ENCODE data around the gene FOXE1. TPM values are rescaled to one million over a fixed set of nuclear protein-coding genes. Genes with fewer than 3 reads are reported as not detected.

FOXE1 gene
- total and polyA plus RNA-seq, 8 donors: 1.9 to 8.0 TPM; not detected in 6

GRCh38 chr9:97845763-97846162 lies 7.3 kb upstream of the FOXE1 start:
- intact Hi-C loops (cut with DNase I; ENCODE audit: low total_unique reads): no loop called here

DNA sequence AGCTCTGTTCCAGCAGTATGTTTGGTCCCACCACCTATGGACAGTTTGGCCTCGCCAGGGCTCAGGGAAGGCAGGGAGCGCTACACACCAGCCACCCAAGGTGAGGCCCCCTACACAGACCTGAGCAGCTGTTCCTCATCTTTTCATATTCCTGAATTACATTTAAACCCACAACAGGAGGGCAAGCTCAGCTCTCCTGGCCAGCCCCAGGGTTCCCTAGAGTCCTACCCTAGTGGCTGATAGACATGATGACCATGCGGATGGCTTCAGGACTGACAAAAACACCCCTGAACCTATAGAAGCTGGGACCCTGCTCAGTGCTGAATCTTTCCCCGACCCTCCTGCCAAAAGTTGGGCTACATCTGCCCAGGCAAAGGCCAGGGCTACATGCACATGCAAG lies 6.7 kb upstream of the FOXE1 start:
- WGBS, 5 donors: 54 to 69% (median 64%) methylated on average over 4 of the region's 4 CpGs
- peaks cover 24 to 93% (median 57%) of the 10 kb centered on the region in 3 donors for H3K27me3 ChIP-seq

More at GRCh38 chr9:97845763-97846162, 7.3 kb upstream of the FOXE1 start:
- Histone ChIP-seq H3K27me3 (peaks cover 24 to 93% (median 52%) of the 10 kb centered on the region in 3 donors), H3K9me3 (no peaks in the 10 kb centered on the region), H3K36me3 (no peaks in the 10 kb centered on the region), H3K4me1 (peaks cover 10 to 19% (median 17%) of the 10 kb centered on the region in 4 donors), H3K27ac (no peak overlapping the region), H3K4me3 (no peak overlapping the region)
- 46 to 69% (median 63%) methylated on average over 2 of the region's 2 CpGs for WGBS, 5 donors
- TF ChIP-seq POLR2A (IDR thresholded peaks at IDR 0.05): no peak
- no peak for TF ChIP-seq CTCF (IDR thresholded peaks at IDR 0.05)
- no peak for TF ChIP-seq POLR2AphosphoS5 (IDR thresholded peaks at IDR 0.05)
- TF ChIP-seq EP300 (IDR thresholded peaks at IDR 0.05): no peak
- no peak for DNase-seq

DNA sequence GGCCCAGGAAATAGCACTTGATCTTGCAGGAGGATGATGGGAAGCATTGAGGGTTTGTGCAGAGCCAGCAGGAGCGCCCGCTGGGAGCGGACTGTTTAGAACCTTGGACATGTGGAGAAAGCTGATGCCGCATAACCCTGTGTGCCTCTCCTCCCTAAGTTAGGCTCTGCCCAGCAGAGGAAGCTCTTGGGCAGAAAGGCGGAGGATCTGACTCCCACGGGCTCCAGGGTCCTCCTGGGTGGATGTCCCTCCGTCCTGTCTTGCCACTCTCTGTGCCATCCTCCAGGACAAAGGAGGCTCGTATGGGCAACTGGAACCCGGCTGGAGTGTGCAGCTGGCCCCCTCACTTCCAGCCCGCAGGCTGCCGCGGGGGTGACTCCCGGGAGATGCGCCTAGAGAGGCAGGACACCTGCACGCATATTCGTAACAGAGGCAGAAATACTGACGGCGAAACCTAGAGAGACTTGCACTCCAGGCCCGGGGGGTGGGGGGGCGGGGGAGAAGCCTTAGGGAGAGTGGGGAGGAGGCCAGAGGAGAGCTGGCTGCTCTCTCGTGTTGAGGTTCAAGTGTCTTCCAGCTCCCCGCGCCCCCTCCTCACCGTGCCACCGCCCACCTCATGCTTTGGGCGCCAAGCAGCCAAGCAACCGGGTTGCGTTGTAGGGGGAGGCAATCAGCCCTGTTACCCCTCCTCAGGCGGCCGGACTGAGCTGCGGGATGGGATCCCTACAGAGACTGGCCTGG lies 5.4 kb upstream of the FOXE1 start:
- Histone ChIP-seq H3K9me3 (peaks cover 0 to 11% (median 0%) of the 10 kb centered on the region in 4 donors), H3K27ac (no peak overlapping the region), H3K36me3 (no peaks in the 10 kb centered on the region), H3K4me3 (no peak overlapping the region), H3K4me1 (peaks cover 10 to 34% (median 32%) of the 10 kb centered on the region in 4 donors), H3K27me3 (peaks cover 33 to 93% (median 70%) of the 10 kb centered on the region in 3 donors)
- intact Hi-C loops (cut with DNase I; ENCODE audit: low total_unique reads): no loop called here
- TF ChIP-seq POLR2AphosphoS5 (IDR thresholded peaks at IDR 0.05) (no peak), CTCF (IDR thresholded peaks at IDR 0.05) (no peak), EP300 (IDR thresholded peaks at IDR 0.05) (no peak), POLR2A (IDR thresholded peaks at IDR 0.05) (no peak)
- WGBS, 5 donors: 9 to 16% (median 14%) methylated on average over 16 to 31 of the region's 31 CpGs
- no peak for DNase-seq

More for the DNA sequence above, 6.7 kb upstream of the FOXE1 start:
- TF ChIP-seq EP300 (IDR thresholded peaks at IDR 0.05): no peak
- TF ChIP-seq POLR2A (IDR thresholded peaks at IDR 0.05): no peak
- TF ChIP-seq POLR2AphosphoS5 (IDR thresholded peaks at IDR 0.05): no peak
- TF ChIP-seq CTCF (IDR thresholded peaks at IDR 0.05): no peak
- Histone ChIP-seq H3K4me1 (peaks cover 10 to 21% (median 20%) of the 10 kb centered on the region in 4 donors), H3K36me3 (no peaks in the 10 kb centered on the region), H3K4me3 (no peak overlapping the region), H3K27ac (no peak overlapping the region), H3K9me3 (peaks cover 0 to under 1% (median 0%) of the 10 kb centered on the region in 4 donors)
- intact Hi-C loops (cut with DNase I; ENCODE audit: low total_unique reads): no loop called here
- no peak for DNase-seq

- intact Hi-C loops (cut with DNase I; ENCODE audit: low total_unique reads): no loop called here
- Histone ChIP-seq H3K27me3 (peaks cover 37 to 93% (median 75%) of the 10 kb centered on the region in 3 donors), H3K36me3 (no peaks in the 10 kb centered on the region), H3K4me3 (peak overlapping the region in 2 of 4 donors; percentile 37 to 38), H3K4me1 (peaks cover 14 to 39% (median 37%) of the 10 kb centered on the region in 4 donors), H3K27ac (no peak overlapping the region), H3K9me3 (peaks cover 0 to 11% (median 0%) of the 10 kb centered on the region in 4 donors)
- no peak for TF ChIP-seq CTCF (IDR thresholded peaks at IDR 0.05)
- no peak for TF ChIP-seq EP300 (IDR thresholded peaks at IDR 0.05)
- no peak for TF ChIP-seq POLR2AphosphoS5 (IDR thresholded peaks at IDR 0.05)
- no peak for TF ChIP-seq POLR2A (IDR thresholded peaks at IDR 0.05)
- 2 to 13% (median 10%) methylated on average over 3 to 7 of the region's 7 CpGs for WGBS, 5 donors
- DNase-seq: no peak
These were observed 4.9 kb upstream of the FOXE1 start for GRCh38 chr9:97848215-97848479.

Measured in stomach (tissue), 9 donors.